ENCODE data around the gene XIRP2.

The XIRP2 gene

GRCh38 chr2:167297292-167297691 lies 409.0 kb downstream of the XIRP2 start:
- no peak for DNase-seq

GRCh38 chr2:167298017-167298416 lies 409.7 kb downstream of the XIRP2 start:
- no peak for DNase-seq
